ENCODE measurements around the gene JMJD6.

DNA sequence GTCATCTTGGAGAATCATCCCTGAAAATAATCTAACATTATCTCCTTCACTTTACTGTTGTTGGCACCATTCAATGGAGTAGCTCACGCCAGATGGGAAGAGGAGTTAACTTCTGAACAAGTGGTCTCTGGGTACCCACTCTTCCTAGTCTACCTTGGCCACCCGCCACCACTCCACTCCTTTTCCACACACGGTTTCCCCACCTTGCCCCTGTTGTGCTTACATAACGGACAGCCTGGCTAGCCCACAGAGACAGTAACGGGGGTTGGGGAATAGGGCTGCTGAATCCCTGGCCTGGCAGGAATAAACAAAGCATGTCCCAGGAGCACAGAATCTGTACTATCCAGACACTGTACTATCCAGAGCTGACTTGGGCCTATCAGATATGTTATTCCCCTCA lies 12.1 kb downstream of the JMJD6 start:
- TF ChIP-seq OSR1 (CRISPR knock-in tag; IDR thresholded peaks at IDR 0.05) (no peak), CSDC2 (CRISPR knock-in tag; IDR thresholded peaks at IDR 0.05) (no peak)

Measured in SK-N-SH treated with all-trans-retinoic acid at 6 μM for 48 hours (cell line).